GM19351 (cell line): Measurements from ENCODE around the gene MYH9.
"Not testable (repeated sequence)": the region's sequence is repeated elsewhere in the genome, so short reads cannot be mapped to it uniquely, and the experiment has no call there.

Experiments used
- ATAC-seq: cut with Tn5 transposase; IDR thresholded peaks from one replicate; pipeline ENCODE4 v1.9.1; 2021; ENCODE audit warnings: mild to moderate bottlenecking, moderate library complexity; ENCODE audit not compliant: unreplicated experiment

Gene MYH9

DNA sequence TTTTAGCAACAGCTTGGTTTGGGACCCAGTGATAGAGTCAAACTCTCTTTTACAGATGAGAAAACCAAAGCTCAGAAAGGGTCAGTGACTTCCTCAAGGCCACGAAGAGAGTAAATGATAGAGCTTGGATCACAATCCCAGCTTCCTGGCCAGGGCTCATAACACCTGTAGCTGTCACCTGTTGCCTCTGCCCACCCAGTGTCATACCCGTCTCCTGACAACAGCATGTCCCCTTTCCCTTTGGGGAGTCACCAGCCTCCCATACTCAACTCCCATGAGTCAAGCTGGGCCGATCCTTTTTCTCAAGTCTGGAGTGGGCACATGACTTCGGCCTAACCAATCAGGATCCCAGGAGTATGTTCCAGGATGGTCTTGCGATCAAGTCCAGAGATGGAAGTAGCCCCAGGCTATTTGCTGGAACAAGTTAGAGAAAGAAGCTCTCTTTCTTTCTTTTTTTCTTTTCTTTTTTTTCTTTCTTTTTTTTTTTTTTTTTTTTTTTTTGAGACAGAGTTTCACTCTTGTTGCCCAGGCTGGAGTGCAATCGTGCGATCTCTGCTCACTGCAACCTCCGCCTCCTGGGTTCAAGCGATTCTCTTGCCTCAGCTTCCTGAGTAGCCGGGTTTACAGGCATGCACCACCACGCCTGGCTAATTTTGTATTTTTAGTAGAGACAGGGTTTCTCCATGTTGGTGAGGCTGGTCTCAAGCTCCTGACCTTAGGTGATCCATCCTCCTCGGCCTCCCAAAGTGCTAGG lies 27.8 kb upstream of the MYH9 start:
- no peak for ATAC-seq

GRCh38 chr22:36413022-36413775 lies 25.4 kb upstream of the MYH9 start:
- ATAC-seq: no peak

- ATAC-seq: no peak
These were observed 24.0 kb upstream of the MYH9 start for GRCh38 chr22:36411589-36412258.

DNA sequence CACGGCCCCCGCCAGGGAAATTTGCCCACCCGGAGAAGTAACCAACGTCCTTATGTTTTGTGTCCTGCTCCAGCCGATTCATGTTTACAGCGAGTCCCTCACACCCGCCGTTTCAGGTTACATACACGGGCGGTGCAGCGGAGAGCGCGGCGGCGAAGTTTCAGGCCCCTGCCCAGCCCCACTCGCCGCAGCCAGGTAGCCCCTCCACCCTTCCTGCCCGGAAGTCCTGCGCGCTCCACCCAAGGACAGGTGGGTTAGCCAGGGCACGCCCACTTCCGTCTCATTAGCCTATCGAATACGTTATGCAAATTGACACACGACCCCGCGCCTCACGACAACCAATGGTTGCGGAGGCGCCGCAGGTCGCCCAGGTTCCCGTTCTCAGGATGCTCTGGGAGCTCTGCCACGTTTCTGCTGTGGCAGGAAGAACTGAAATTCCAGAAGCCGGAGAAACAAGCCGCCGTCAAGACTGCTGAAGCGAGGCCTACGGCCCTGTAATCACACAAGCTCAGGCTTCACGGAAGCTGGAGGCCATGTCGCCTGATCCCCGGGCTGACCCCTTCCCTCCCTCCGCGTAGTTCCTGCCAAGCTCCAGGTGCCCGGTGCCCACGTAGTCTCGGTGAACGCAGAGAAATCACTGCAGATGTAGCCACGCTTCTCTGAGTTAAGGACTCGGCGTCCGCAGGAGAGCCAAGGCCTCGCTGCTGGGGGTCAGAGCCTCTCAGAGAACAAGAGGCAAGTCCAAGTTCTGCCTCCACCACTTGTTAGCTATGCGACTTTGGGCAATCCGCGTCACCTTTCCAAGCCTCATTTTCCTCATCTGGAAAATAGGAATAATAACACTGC lies 22.4 kb upstream of the MYH9 start:
- peak; percentile 62 for ATAC-seq

- ATAC-seq: not testable (repeated sequence)
These were observed 21.8 kb upstream of the MYH9 start for GRCh38 chr22:36409554-36409910.

DNA sequence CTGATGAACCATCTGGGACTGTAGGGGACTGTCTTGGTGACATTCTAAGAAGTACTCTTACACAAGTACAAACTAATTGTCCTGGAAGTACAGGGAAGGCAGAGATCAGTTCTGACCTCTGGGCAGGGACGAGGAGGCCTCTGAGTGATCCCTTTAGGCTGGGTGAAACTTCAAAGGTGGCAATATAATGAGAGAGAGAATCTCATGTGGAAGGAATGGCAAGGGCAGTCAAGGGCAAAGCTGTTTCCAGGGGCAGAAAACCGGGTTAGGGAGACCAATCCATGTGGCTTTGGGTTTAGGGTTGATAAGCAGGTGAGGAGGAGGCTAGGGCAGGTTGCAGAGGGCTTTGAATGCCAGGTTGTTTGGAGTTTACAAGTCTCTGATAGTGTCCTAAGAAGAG lies 21.3 kb upstream of the MYH9 start:
- no peak for ATAC-seq

GRCh38 chr22:36406721-36407120 lies 19.0 kb upstream of the MYH9 start:
- ATAC-seq: no peak

DNA sequence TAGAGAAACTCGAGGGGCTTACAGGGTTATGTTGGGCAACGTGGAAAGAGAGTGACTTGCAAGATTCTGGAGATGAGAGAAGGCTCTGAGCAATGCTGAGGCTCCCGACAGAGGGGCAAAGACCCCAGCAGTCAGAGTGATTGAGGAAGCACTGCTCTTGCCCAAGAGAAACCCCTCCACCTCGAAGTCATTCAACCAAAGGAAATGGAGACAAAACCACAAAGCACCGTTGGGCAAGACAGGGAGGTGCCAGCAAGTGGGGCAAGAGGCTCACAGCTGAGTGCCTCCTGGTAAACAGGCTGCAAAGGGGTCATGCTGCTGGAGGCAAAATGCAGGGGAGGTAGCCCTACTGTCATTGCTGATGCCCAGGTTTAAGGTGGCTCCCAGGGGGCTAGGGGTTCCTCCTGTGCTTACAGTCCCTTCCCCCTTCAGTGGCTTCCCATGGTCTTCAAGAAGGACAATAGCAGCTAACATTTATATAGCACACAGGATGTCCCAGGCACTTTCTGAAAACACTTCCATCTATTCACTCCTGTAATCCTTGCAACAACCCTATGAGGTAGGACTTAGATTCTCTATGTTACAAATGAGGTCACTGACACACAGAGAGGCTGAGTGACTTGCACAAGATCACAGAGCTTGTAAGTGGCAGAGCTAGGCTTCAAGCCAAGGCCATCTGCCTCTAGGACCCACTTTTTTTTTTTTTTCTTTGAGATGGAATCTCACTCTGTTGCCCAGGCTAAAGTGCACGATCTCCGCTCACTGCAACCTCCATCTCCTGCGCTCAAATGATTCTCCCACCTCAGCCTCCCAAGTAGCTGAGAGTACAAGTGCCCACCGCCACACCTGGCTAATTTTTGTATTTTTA lies 18.1 kb upstream of the MYH9 start:
- ATAC-seq: no peak

DNA sequence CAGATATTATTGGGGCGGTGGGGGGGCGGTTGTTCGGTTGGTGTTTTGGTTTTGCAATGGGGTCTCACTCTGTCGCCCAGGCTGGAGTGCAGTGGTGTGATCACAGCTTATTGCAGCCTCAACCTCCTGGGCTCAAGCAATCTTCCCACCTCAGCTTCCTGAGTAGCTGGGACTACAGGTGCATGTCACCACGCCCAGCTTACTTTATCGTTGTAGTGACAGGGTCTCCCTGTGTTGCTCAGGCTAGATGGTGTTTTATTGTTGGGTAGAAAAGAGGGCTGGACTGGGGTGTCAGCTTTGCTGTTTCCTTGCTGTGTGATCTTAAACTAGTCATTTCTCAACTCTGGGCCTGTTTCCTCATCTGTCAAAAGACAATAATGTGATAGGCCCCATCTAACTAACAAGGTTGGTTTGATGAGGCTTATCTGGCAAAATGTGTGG lies 17.5 kb upstream of the MYH9 start:
- no peak for ATAC-seq

- no peak for ATAC-seq
These were observed 16.7 kb upstream of the MYH9 start for GRCh38 chr22:36404446-36404845.

DNA sequence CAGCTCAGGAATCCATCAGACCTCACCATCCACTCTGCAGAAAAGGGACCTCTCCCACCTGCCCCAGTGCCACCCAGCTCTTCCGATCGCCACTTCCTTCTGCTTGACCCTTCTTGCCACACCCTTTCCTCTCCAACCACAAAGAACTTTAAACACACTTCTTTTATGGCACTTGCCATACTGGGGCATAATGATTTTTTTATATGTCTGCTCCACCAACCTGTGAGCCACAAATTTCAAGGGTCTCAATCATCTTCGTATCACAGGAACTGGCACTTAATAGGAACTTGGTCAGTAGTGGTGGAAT lies 11.7 kb upstream of the MYH9 start:
- no peak for ATAC-seq

DNA sequence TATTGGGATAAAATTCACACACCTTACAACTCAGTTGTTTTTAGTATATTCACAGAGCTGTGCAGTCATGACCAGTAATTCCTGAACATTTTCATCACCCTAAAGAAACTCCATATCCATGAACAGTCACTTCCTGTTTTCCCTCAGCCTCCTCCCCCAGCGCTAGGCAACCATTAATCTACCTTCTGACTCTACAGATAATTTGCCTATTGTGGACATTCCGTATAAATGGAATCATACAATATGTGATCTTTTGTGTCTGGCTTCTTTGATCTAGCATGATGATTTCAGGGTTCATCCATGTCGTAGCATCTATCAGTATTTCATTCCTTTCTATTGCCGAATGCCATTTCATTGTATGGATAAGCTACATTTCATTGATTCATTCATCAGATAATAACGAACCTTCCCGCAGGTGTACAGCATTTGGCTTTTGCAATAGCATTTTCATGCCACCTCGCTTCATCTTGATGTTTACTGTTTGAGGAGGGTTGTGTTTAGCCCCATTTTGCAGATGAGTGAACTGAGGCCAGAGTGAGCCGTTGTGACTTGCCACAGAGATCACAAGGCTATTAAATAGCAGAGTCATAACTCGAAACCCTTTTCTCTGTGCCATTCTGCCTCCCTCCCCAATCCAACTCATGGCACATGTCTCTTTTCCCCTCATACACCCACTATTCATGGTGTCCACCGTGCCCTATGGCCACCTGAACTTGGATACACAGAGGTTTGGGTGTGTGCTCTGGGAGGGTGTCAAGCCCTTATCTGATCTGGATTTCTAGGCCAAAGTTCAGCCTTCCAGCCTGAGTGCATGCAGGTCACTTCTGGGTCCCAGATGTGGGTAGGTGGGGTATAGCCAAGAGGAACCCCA lies 11.1 kb upstream of the MYH9 start:
- ATAC-seq: no peak

GRCh38 chr22:36397131-36398093 lies 9.6 kb upstream of the MYH9 start:
- ATAC-seq: no peak

GRCh38 chr22:36395915-36396314 lies 8.1 kb upstream of the MYH9 start:
- no peak for ATAC-seq

DNA sequence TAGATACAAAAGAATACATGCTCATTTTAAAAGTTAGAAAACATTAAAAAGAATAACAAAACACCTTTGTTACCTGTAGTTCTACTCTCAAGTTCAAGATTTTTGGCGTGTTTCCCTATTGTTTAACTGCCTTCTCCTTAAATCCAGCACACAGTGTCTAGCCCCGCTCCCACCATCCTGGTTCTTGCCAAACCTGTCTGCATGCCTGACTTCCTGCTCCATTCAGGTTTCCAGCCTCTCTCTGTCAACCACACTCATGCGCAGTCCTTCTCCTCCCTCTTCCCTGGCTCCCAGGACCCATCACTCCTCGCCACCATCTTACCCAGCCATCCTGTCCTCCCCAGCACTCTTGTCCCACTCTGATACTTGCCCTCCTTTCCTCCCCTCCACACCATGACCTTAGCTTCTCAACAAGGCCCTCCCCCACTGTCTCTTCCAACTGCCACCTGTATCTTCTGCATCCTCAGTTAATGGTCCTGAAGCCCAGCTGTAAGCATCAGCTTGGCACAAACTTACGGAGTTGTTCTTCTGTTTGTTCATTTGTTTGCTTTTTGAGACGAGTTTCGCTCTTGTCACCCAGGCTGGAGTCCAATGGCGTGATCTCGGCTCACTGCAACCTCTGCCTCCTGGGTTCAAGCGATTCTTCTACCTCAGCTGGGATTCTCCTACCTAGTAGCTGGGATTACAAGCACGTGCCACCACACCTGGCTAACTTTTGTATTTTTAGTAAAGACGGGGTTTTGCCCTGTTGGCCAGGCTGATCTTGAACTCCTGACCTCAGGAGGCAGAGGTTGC lies 7.5 kb upstream of the MYH9 start:
- ATAC-seq: no peak

DNA sequence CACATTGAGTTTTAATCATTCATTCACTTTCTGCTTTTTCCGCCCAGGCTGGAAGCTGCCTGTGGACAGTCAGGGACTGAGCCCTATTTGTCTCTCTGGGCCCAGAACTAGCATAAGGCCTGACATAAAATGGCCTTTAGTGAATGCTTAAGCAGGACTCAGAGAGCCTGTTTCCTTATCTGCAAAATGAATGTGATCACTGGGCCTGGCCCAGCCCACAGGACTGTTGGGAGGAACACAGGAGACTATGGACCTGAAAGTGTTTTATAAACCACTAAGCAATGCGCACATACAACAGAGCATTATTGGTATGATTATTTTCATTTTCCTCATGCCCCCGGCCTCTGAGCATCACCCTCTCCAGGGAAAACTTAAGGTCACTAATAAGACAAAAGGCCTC lies 3.9 kb upstream of the MYH9 start:
- ATAC-seq: no peak

DNA sequence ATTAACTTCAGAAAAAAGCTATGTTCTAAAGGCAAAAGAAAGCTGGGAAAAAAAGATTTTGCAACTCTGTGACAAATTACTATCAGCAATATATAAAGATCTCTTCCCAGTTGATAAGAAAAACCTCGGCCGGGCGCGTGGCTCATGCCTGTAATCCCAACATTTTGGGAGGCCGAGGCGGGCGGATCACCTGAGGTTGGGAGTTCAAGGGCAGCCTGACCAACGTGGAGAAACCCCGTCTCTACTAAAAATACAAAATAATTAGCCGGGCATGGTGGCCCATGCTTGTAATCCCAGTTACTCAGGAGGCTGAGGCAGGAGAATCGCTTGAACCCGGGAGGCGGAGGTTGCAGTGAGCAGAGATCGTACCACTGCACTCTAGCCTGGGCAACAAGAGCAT lies 1.4 kb upstream of the MYH9 start:
- ATAC-seq: not testable (repeated sequence)

GRCh38 chr22:36387709-36387958 lies 133 bp downstream of the MYH9 start:
- no peak for ATAC-seq
